DND-41 (cell line): Measurements from ENCODE around the gene GABRG3.

ENCODE experiments used
- CTCF ChIP-seq: IDR thresholded peaks from 2 replicates; pipeline ENCODE4 v1.5.1; 2012; ENCODE audit warnings: borderline replicate concordance, low read length, moderate library complexity, mild to moderate bottlenecking; ENCODE audit not compliant: poor library complexity, severe bottlenecking; ENCODE audit errors: extremely low read depth
- EZH2 ChIP-seq: IDR thresholded peaks from 3 replicates; pipeline ENCODE4 v1.6.1; 2012; ENCODE audit warnings: borderline replicate concordance, low read depth, mild to moderate bottlenecking, moderate library complexity, low read length, inconsistent platforms; ENCODE audit not compliant: severe bottlenecking

- no peak for TF ChIP-seq CTCF
- no peak for TF ChIP-seq EZH2
Observed at GRCh38 chr15:27479296-27480140, 508.5 kb downstream of the GABRG3 start.
